Peyer's patch (tissue), 4 donors: ENCODE measurements around the gene CHIC1. TPM values are rescaled to one million over a fixed set of nuclear protein-coding genes. Genes with fewer than 3 reads are reported as not detected.
A peak's percentile ranks its signal among the peaks of the same experiment; 100 is the strongest.
"Not testable (repeated sequence)": the region's sequence is repeated elsewhere in the genome, so short reads cannot be mapped to it uniquely, and the experiment has no call there.

Experiments used
- DNase-seq, 3 donors: peaks; one replicate each; pipeline ENCODE4 v3.0.0-alpha.2; 2017 to 2019
- H3K27ac ChIP-seq, 4 donors: fragments of 200-600 bp; sonication (generic); one replicate each; pipeline ENCODE4 v1.5.1; 2016 to 2019
- H3K27me3 ChIP-seq, 2 donors: fragments of 200-600 bp; sonication (generic); one replicate each; pipeline ENCODE4 v1.5.1; 2019
- H3K36me3 ChIP-seq, 3 donors: fragments of 200-600 bp; sonication (generic); one replicate each; pipeline ENCODE4 v1.5.1; 2016 to 2019
- H3K4me1 ChIP-seq, 4 donors: fragments of 200-600 bp; sonication (generic); one replicate each; pipeline ENCODE4 v1.5.1; 2016 to 2019
- H3K4me3 ChIP-seq, 4 donors: fragments of 200-600 bp; sonication (generic); 1 replicate in 3 of 4; 2 replicates in 1 of 4; pipeline ENCODE4 v1.5.1; 2016 to 2019; ENCODE audit warnings: mild to moderate bottlenecking in 1 of 4
- H3K9me3 ChIP-seq, 4 donors: fragments of 200-600 bp; sonication (generic); one replicate each; pipeline ENCODE4 v1.5.1; 2016 to 2019; ENCODE audit warnings: mild to moderate bottlenecking in 1 of 4
- POLR2A ChIP-seq, 2 donors: fragments of 450-650 bp; IDR thresholded peaks; one replicate each; pipeline ENCODE4 v1.5.1; 2017; ENCODE audit warnings: antibody characterized with exemption in 2 of 2, mild to moderate bottlenecking in 2 of 2, moderate library complexity in 2 of 2
- total RNA-seq, 4 donors: library from RNA; depleted of rRNA; stranded (reverse); fragments of >200 nt; gene quantifications; one replicate each; pipeline ENCODE4 v1.1.0, GENCODE V29; 2016
- TF ChIP-seq, protein P1 (sequence below), 6 experiments: fragments of 450-650 bp in 4 of 6; fragments of 200-600 bp in 2 of 6; sonication (generic) in 1 of 6; IDR thresholded peaks; one replicate each; pipeline ENCODE4 v1.5.1; 2017 to 2019; ENCODE audit warnings: antibody characterized with exemption in 6 of 6, mild to moderate bottlenecking in 3 of 6, moderate library complexity in 1 of 6

The CHIC1 gene
- total RNA-seq, 4 donors from 2014 or later: 5.0 to 14.5 (median 7.5) TPM

DNA sequence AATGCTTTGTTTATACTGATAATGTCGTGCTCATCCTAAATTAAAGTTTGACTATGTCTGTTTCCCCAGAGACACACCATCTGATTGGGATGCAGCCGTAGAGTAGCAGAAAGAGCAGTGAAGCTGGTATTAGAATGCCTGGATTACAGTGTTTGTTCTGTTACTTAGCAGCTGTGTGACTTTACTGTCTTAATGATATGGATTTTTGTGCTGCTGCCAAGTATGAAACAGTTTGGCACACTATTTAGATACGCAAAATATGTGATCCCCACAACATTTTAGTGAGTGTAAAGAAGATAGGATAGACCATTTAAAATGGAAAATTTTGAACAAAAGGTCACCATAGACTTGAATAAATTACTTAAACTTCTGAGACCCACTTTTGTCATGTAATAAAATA, 1.2 kb upstream of the CHIC1 start:
- H3K9me3 ChIP-seq: no peaks in the 10 kb centered on the region
- H3K4me3 ChIP-seq: no peak overlapping the region
- H3K4me1 ChIP-seq: no peaks in the 10 kb centered on the region
- no peaks in the 10 kb centered on the region for H3K27me3 ChIP-seq
- H3K36me3 ChIP-seq: no peaks in the 10 kb centered on the region
- DNase-seq: no peak
- no peak overlapping the region for H3K27ac ChIP-seq
- TF ChIP-seq, protein P1, sequence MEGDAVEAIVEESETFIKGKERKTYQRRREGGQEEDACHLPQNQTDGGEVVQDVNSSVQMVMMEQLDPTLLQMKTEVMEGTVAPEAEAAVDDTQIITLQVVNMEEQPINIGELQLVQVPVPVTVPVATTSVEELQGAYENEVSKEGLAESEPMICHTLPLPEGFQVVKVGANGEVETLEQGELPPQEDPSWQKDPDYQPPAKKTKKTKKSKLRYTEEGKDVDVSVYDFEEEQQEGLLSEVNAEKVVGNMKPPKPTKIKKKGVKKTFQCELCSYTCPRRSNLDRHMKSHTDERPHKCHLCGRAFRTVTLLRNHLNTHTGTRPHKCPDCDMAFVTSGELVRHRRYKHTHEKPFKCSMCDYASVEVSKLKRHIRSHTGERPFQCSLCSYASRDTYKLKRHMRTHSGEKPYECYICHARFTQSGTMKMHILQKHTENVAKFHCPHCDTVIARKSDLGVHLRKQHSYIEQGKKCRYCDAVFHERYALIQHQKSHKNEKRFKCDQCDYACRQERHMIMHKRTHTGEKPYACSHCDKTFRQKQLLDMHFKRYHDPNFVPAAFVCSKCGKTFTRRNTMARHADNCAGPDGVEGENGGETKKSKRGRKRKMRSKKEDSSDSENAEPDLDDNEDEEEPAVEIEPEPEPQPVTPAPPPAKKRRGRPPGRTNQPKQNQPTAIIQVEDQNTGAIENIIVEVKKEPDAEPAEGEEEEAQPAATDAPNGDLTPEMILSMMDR (IDR thresholded peaks at IDR 0.05): no peak
- TF ChIP-seq POLR2A (IDR thresholded peaks at IDR 0.05): no peak

DNA sequence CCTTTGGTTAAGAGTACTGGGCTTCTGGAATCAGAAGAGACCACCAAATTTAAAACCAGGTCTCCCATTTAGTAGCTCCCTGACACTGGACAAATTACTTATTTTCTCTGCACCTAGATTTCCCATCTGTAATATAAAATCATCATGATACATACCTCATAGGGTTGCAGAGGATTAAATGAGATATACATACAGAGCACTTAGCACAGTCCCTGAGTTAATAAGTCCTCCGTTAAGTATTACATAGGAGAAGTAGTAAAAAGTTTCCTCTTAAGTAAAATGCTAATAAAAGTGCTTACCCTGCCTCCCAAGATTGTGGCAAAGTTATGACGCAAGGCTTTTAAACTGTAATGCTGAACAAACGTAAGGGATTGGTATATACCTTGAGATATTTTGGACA, 539 bp upstream of the CHIC1 start:
- DNase-seq: no peak
- peak overlapping the region; percentile 75 to 86 (median 80) for H3K27ac ChIP-seq
- H3K4me3 ChIP-seq: peak overlapping the region; percentile 47 to 69 (median 58)

DNA sequence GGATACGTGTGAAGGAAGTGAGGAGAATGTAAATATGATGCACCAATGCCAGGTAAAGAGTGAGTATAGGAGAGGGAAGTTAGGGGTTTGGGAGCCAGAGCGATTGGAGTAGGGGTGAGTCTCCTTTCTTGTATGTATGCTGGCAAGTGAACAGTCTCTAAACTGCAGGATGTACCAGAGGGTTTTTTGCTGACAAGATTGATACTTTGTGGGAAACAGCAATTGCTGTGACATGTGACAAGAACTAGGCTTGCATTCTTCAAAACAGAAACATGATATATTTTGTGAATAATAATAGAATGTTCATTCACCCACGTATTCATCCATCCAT, 706 bp downstream of the CHIC1 start:
- TF ChIP-seq POLR2A (IDR thresholded peaks at IDR 0.05): no peak
- no peaks in the 10 kb centered on the region for H3K36me3 ChIP-seq
- no peaks in the 10 kb centered on the region for H3K4me1 ChIP-seq
- H3K4me3 ChIP-seq: peak overlapping the region; percentile 47 to 69 (median 58)
- H3K27ac ChIP-seq: peak overlapping the region; percentile 75 to 86 (median 80)
- H3K9me3 ChIP-seq: no peaks in the 10 kb centered on the region
- no peak for DNase-seq
- H3K27me3 ChIP-seq: no peaks in the 10 kb centered on the region

More for the DNA sequence above, 539 bp upstream of the CHIC1 start:
- no peaks in the 10 kb centered on the region for H3K27me3 ChIP-seq
- TF ChIP-seq POLR2A (IDR thresholded peaks at IDR 0.05): no peak
- TF ChIP-seq, protein P1 (IDR thresholded peaks at IDR 0.05): no peak
- H3K36me3 ChIP-seq: no peaks in the 10 kb centered on the region
- no peaks in the 10 kb centered on the region for H3K4me1 ChIP-seq
- no peaks in the 10 kb centered on the region for H3K9me3 ChIP-seq

DNA sequence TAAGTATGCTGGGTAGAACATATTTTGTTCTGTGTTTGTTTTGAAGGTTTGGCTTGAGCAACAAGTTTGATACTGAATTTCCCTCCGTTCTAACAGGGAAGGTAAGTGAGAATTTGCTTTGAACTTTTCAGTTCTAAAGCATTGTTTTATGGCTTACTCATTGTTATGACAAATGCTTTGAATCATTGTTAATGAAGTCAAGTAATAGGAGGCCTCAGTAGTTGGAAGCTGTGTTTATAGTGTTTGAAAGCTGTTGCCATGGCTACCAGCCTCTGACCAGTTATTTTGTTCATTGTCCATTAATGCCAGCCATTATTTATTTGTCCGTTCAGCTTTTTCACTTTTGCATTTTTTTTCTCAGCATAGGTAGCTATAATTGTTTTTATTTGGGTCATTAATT, 14.4 kb downstream of the CHIC1 start:
- no peak overlapping the region for H3K4me3 ChIP-seq
- TF ChIP-seq, protein P1 (IDR thresholded peaks at IDR 0.05): no peak
- TF ChIP-seq POLR2A (IDR thresholded peaks at IDR 0.05): no peak
- H3K36me3 ChIP-seq: no peaks in the 10 kb centered on the region
- H3K9me3 ChIP-seq: no peaks in the 10 kb centered on the region
- no peak overlapping the region for H3K27ac ChIP-seq
- no peaks in the 10 kb centered on the region for H3K27me3 ChIP-seq
- DNase-seq: no peak
- H3K4me1 ChIP-seq: no peaks in the 10 kb centered on the region

DNA sequence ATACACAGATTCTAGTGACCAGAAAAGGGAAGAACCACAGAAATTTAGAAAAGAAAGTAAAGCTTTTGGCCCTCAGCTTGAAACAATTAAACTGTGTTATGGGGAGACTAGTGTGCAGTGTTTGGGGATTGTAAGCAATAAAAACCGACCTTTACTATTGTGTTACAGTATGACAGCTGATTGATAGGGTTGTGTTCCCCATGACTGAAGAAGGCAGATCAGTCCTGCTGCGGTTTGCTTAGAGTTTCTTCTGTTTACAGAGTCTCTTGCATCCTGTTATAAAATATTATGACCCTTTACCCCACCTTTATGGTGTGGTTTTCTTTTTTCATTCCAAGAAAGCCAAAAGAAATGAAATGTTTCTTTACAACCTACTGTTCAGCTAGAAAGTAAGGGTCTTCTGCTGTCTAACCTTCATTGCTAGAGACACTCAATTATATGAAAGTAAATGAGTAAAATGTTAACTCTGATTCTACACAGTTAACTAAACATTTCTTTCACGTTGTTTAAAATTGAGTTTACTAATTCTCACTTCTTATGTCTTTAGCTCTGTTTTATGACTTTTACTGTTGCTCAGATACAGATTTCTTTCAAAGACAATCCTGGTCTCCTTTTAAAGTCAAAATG, 18.1 kb downstream of the CHIC1 start:
- no peaks in the 10 kb centered on the region for H3K4me1 ChIP-seq
- no peak for DNase-seq

DNA sequence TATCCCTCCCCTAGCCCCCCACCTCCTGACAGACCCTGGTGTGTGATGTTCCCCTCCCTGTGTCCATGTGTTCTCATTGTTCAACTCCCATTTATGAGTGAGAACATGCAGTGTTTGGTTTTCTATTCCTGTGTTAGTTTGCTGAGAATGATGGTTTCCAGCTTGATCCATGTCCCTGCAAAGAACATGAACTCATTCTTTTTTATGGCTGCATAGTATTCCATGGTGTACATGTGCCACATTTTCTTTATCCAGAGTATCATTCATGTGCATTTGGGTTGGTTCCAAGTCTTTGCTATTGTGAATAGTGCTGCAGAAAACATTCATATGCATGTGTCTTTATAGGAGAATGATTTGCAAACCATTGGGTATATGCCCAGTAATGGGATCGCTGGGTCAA, 34.8 kb downstream of the CHIC1 start:
- H3K27ac ChIP-seq, H3K9me3 ChIP-seq, H3K4me1 ChIP-seq, H3K4me3 ChIP-seq, H3K27me3 ChIP-seq, DNase-seq, H3K36me3 ChIP-seq: not testable (repeated sequence)

More for the DNA sequence above, 18.1 kb downstream of the CHIC1 start:
- H3K9me3 ChIP-seq: no peaks in the 10 kb centered on the region
- TF ChIP-seq, protein P1 (IDR thresholded peaks at IDR 0.05): no peak
- TF ChIP-seq POLR2A (IDR thresholded peaks at IDR 0.05): no peak
- no peak overlapping the region for H3K4me3 ChIP-seq
- H3K27me3 ChIP-seq: no peaks in the 10 kb centered on the region
- no peak overlapping the region for H3K27ac ChIP-seq
- H3K36me3 ChIP-seq: no peaks in the 10 kb centered on the region

DNA sequence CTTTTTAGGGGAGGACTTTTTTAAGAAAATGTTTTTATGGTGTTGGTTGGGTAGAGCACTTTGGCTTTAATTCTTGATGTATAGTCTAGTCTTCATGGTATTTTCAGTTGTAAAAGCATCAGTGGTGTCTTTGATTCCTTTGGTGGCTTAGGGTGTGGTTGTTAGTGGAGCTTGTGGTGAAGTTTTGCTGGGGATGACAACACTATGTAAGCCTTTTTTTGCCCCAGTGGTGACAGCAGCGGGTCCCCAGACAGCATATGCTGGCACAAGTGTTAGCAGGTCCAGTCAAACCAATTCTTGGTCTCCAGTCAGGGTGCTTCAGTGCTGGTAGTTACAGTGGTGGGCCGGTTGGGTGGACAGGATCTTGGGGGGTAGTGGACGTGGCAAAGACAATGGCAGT, 52.0 kb downstream of the CHIC1 start:
- DNase-seq: no peak
- no peaks in the 10 kb centered on the region for H3K9me3 ChIP-seq
- H3K36me3 ChIP-seq: no peaks in the 10 kb centered on the region
- H3K4me1 ChIP-seq: no peaks in the 10 kb centered on the region
- TF ChIP-seq, protein P1 (IDR thresholded peaks at IDR 0.05): no peak
- H3K27me3 ChIP-seq: no peaks in the 10 kb centered on the region
- no peak overlapping the region for H3K27ac ChIP-seq
- H3K4me3 ChIP-seq: no peak overlapping the region

DNA sequence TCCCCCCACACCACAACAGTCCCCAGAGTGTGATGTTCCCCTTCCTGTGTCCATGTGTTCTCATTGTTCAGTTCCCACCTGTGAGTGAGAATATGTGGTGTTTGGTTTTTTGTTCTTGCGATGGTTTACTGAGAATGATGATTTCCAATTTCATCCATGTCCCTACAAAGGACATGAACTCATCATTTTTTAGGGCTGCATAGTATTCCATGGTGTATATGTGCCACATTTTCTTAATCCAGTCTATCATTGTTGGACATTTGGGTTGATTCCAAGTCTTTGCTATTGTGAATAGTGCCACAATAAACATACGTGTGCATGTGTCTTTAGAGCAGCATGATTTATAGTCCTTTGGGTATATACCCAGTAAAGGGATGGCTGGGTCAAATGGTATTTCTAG, 78.7 kb downstream of the CHIC1 start:
- not testable (repeated sequence) for H3K27ac ChIP-seq, H3K4me1 ChIP-seq, H3K27me3 ChIP-seq, H3K36me3 ChIP-seq, H3K9me3 ChIP-seq, DNase-seq, H3K4me3 ChIP-seq
